GM12874 (cell line): Measurements from ENCODE around the gene CLTCL1.

Source experiments
- TF ChIP-seq, protein P1 (sequence below): IDR thresholded peaks from 2 replicates; pipeline ENCODE4 v1.5.1; 2011; ENCODE audit warnings: low read depth, mild to moderate bottlenecking, control low read depth, low read length, moderate library complexity; ENCODE audit not compliant: insufficient read depth

CLTCL1 gene

GRCh38 chr22:19218541-19219233, 72.8 kb downstream of the CLTCL1 start:
- TF ChIP-seq, protein P1, sequence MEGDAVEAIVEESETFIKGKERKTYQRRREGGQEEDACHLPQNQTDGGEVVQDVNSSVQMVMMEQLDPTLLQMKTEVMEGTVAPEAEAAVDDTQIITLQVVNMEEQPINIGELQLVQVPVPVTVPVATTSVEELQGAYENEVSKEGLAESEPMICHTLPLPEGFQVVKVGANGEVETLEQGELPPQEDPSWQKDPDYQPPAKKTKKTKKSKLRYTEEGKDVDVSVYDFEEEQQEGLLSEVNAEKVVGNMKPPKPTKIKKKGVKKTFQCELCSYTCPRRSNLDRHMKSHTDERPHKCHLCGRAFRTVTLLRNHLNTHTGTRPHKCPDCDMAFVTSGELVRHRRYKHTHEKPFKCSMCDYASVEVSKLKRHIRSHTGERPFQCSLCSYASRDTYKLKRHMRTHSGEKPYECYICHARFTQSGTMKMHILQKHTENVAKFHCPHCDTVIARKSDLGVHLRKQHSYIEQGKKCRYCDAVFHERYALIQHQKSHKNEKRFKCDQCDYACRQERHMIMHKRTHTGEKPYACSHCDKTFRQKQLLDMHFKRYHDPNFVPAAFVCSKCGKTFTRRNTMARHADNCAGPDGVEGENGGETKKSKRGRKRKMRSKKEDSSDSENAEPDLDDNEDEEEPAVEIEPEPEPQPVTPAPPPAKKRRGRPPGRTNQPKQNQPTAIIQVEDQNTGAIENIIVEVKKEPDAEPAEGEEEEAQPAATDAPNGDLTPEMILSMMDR: no peak

- TF ChIP-seq, protein P1: no peak
Observed at GRCh38 chr22:19216579-19216978, 74.9 kb downstream of the CLTCL1 start.

- TF ChIP-seq, protein P1: no peak
Observed at GRCh38 chr22:19215360-19215759, 76.2 kb downstream of the CLTCL1 start.

DNA sequence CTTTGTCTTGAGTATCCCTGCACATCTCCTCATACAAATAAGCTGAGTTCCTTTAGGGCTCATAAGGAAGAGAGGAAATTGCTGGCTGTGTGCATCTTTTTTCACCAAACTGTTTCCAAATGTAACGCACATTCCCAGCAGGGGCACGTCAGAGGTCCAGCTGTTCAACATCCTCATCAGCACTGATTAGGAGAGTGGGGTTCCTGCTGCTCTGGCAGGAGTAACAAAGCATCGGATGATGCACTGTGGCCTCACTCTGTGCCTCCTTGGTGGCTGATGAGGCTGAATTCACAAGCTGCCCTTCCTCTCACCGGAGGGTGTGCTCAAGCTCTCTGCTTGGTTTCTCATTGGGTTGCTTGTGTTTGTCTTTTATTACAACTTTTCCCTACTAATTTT, 77.4 kb downstream of the CLTCL1 start:
- TF ChIP-seq, protein P1: no peak

- TF ChIP-seq, protein P1: no peak
Observed at GRCh38 chr22:19213442-19214077, 78.0 kb downstream of the CLTCL1 start.

- TF ChIP-seq, protein P1: no peak
Observed at GRCh38 chr22:19213001-19213400, 78.5 kb downstream of the CLTCL1 start.

GRCh38 chr22:19212302-19212870, 79.1 kb downstream of the CLTCL1 start:
- TF ChIP-seq, protein P1: no peak
